ENCODE measurements around the gene SPATA2.

DNA sequence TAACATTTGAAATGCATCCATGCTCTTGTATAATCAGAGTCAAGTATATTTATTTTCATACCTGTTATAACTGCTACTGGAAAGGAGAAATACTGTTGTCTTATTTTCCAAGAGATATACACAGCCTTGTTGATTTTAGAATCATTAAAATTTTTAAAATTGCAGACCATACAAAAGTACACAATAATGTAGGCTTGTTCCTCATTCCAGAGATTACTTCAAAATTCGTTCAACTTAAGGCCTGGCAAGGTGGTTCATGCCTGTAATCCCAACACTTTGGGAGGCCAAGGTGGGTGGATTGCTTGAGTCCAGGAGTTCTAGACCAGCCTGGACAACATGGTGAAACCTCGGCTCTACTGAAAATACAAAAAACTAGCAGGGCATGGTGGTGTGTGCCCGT lies 27.0 kb upstream of the SPATA2 start:
- TF ChIP-seq TAF1 (IDR thresholded peaks at IDR 0.05; ENCODE audit: borderline replicate concordance, insufficient read depth, low read length) (no peak), SIN3A (IDR thresholded peaks at IDR 0.05; ENCODE audit: borderline replicate concordance, insufficient read depth, low read length) (no peak), POLR2AphosphoS5 (IDR thresholded peaks at IDR 0.05; ENCODE audit: low read depth, low read length) (no peak)
